Rectal smooth muscle tissue (tissue), 1 donor: ENCODE measurements around the gene ROBO4.
A peak's percentile ranks its signal among the peaks of the same experiment; 100 is the strongest.

Source experiments
- H3K27ac ChIP-seq: one replicate; pipeline ENCODE4 v1.7.0; 2013; ENCODE audit warnings: low read depth, low read length, inconsistent platforms
- H3K27me3 ChIP-seq: one replicate; pipeline ENCODE4 v1.7.0; 2013; ENCODE audit warnings: low read length; ENCODE audit not compliant: control insufficient read depth, insufficient read depth
- H3K36me3 ChIP-seq: one replicate; pipeline ENCODE4 v1.7.0; 2013; ENCODE audit warnings: low read length; ENCODE audit not compliant: control insufficient read depth, insufficient read depth
- H3K4me1 ChIP-seq: one replicate; pipeline ENCODE4 v1.7.0; 2013; ENCODE audit warnings: low read length; ENCODE audit not compliant: control insufficient read depth, insufficient read depth
- H3K4me3 ChIP-seq: one replicate; pipeline ENCODE4 v1.7.0; 2013; ENCODE audit warnings: low read length
- H3K9ac ChIP-seq: one replicate; pipeline ENCODE4 v1.7.0; 2013; ENCODE audit warnings: low read length

Gene ROBO4

GRCh38 chr11:124897674-124898262 is at the start of gene ROBO4:
Gene ROBO4 (minus strand): TSS chr11:124897865. CDS start chr11:124897795, 70 bp downstream.
- Histone ChIP-seq H3K9ac (no peak within 1 kb of the TSS), H3K4me1 (peaks cover 2% of the 10 kb centered on the region), H3K27ac (peak within 1 kb of the TSS; percentile 57), H3K27me3 (no peaks in the 10 kb centered on the region), H3K36me3 (no peaks in the 10 kb centered on the region), H3K4me3 (peak within 1 kb of the TSS; percentile 24)

GRCh38 chr11:124946735-124947141 is 49.1 kb upstream of the ROBO4 start:
- no peak overlapping the region for H3K9ac ChIP-seq
- no peaks in the 10 kb centered on the region for H3K4me1 ChIP-seq
- H3K27me3 ChIP-seq, result no peaks in the 10 kb centered on the region
- H3K36me3 ChIP-seq, result no peaks in the 10 kb centered on the region
- H3K4me3 ChIP-seq, result no peak overlapping the region
- H3K27ac ChIP-seq, result no peak overlapping the region

GRCh38 chr11:124945826-124946225 is 48.2 kb upstream of the ROBO4 start:
- Histone ChIP-seq H3K36me3 (no peaks in the 10 kb centered on the region), H3K9ac (no peak overlapping the region), H3K27ac (no peak overlapping the region), H3K4me1 (no peaks in the 10 kb centered on the region), H3K27me3 (no peaks in the 10 kb centered on the region), H3K4me3 (no peak overlapping the region)

- Histone ChIP-seq H3K27me3 (no peaks in the 10 kb centered on the region), H3K27ac (no peak overlapping the region), H3K9ac (no peak overlapping the region), H3K4me1 (no peaks in the 10 kb centered on the region), H3K36me3 (no peaks in the 10 kb centered on the region), H3K4me3 (no peak overlapping the region)
Measured at GRCh38 chr11:124944565-124944964, 46.9 kb upstream of the ROBO4 start.

GRCh38 chr11:124943741-124944140 is 46.1 kb upstream of the ROBO4 start:
- no peaks in the 10 kb centered on the region for H3K36me3 ChIP-seq
- H3K9ac ChIP-seq, result no peak overlapping the region
- H3K4me3 ChIP-seq, result no peak overlapping the region

GRCh38 chr11:124943254-124943616 is 45.6 kb upstream of the ROBO4 start:
- no peaks in the 10 kb centered on the region for H3K4me1 ChIP-seq
- H3K9ac ChIP-seq, result no peak overlapping the region
- no peaks in the 10 kb centered on the region for H3K36me3 ChIP-seq
- H3K27ac ChIP-seq, result no peak overlapping the region
- H3K4me3 ChIP-seq, result no peak overlapping the region
- H3K27me3 ChIP-seq, result no peaks in the 10 kb centered on the region

More at GRCh38 chr11:124943741-124944140, 46.1 kb upstream of the ROBO4 start:
- Histone ChIP-seq H3K27me3 (no peaks in the 10 kb centered on the region), H3K27ac (no peak overlapping the region), H3K4me1 (no peaks in the 10 kb centered on the region)

GRCh38 chr11:124942466-124943253 is 45.0 kb upstream of the ROBO4 start:
- no peaks in the 10 kb centered on the region for H3K4me1 ChIP-seq
- H3K36me3 ChIP-seq, result no peaks in the 10 kb centered on the region
- H3K9ac ChIP-seq, result no peak overlapping the region
- H3K4me3 ChIP-seq, result no peak overlapping the region
- H3K27me3 ChIP-seq, result no peaks in the 10 kb centered on the region
- no peak overlapping the region for H3K27ac ChIP-seq

GRCh38 chr11:124941703-124942102 is 44.0 kb upstream of the ROBO4 start:
- no peak overlapping the region for H3K9ac ChIP-seq
- no peak overlapping the region for H3K27ac ChIP-seq
- no peaks in the 10 kb centered on the region for H3K36me3 ChIP-seq
- H3K27me3 ChIP-seq, result peaks cover under 1% of the 10 kb centered on the region
- no peaks in the 10 kb centered on the region for H3K4me1 ChIP-seq
- no peak overlapping the region for H3K4me3 ChIP-seq

GRCh38 chr11:124938970-124939369 is 41.3 kb upstream of the ROBO4 start:
- Histone ChIP-seq H3K27me3 (peaks cover 2% of the 10 kb centered on the region), H3K36me3 (no peaks in the 10 kb centered on the region), H3K27ac (no peak overlapping the region), H3K9ac (no peak overlapping the region), H3K4me1 (no peaks in the 10 kb centered on the region), H3K4me3 (no peak overlapping the region)

- no peak overlapping the region for H3K4me3 ChIP-seq
- H3K27ac ChIP-seq, result no peak overlapping the region
- H3K9ac ChIP-seq, result no peak overlapping the region
- H3K27me3 ChIP-seq, result peaks cover 2% of the 10 kb centered on the region
- no peaks in the 10 kb centered on the region for H3K36me3 ChIP-seq
- H3K4me1 ChIP-seq, result no peaks in the 10 kb centered on the region
Measured at GRCh38 chr11:124938206-124938765, 40.6 kb upstream of the ROBO4 start.

- Histone ChIP-seq H3K4me1 (no peaks in the 10 kb centered on the region), H3K9ac (no peak overlapping the region), H3K27me3 (peaks cover 2% of the 10 kb centered on the region), H3K4me3 (no peak overlapping the region), H3K27ac (no peak overlapping the region), H3K36me3 (no peaks in the 10 kb centered on the region)
Measured at GRCh38 chr11:124937336-124937935, 39.8 kb upstream of the ROBO4 start.
